CD14-positive monocyte (primary cell): ENCODE results near the gene SERINC3. TPM values are rescaled to one million over a fixed set of nuclear protein-coding genes. Genes with fewer than 3 reads are reported as not detected.

ENCODE experiments used
- DNase-seq, 3 donors: peaks; one replicate each; pipeline ENCODE4 v3.0.0-alpha.2; 2011 to 2022
- H2AFZ ChIP-seq: 2 replicates; pipeline ENCODE4 v1.6.0; 2012; ENCODE audit warnings: mild to moderate bottlenecking, low read depth, low read length, inconsistent platforms; ENCODE audit not compliant: insufficient read depth, poor library complexity, severe bottlenecking
- H3K27ac ChIP-seq, 2 donors: 1 replicate in 1 of 2; 2 replicates in 1 of 2; pipeline ENCODE4 v1.5.1; 2012 to 2013; ENCODE audit warnings: low read length in 2 of 2, control low read depth in 1 of 2, inconsistent platforms in 1 of 2, low read depth in 1 of 2, mild to moderate bottlenecking in 1 of 2
- H3K27me3 ChIP-seq, 2 donors: one replicate each; pipeline versions ENCODE4 v1.6.0 to v1.6.1; 2011 to 2013; ENCODE audit warnings: low read length in 2 of 2; ENCODE audit not compliant: control insufficient read depth in 2 of 2, insufficient read depth in 2 of 2
- H3K36me3 ChIP-seq, 2 donors: replicated peaks in 1 of 2; 1 replicate in 1 of 2; 2 replicates in 1 of 2; pipeline versions ENCODE4 v1.5.1 to v1.6.1; 2012 to 2013; ENCODE audit warnings: low read length in 2 of 2, control low read depth in 1 of 2, inconsistent platforms in 1 of 2, mild to moderate bottlenecking in 1 of 2; ENCODE audit not compliant: insufficient read depth in 2 of 2, control insufficient read depth in 1 of 2
- H3K4me1 ChIP-seq, 2 donors: 1 replicate in 1 of 2; 2 replicates in 1 of 2; pipeline versions ENCODE4 v1.5.1 to v1.6.1; 2012 to 2013; ENCODE audit warnings: low read length in 2 of 2, control low read depth in 1 of 2, inconsistent platforms in 1 of 2, mild to moderate bottlenecking in 1 of 2, moderate library complexity in 1 of 2; ENCODE audit not compliant: insufficient read depth in 2 of 2, control insufficient read depth in 1 of 2
- H3K4me2 ChIP-seq: replicated peaks from 2 replicates; pipeline ENCODE3; 2012; ENCODE audit warnings: low read length, moderate library complexity, mild to moderate bottlenecking; ENCODE audit not compliant: poor library complexity, severe bottlenecking; ENCODE audit errors: extremely low read depth
- H3K4me3 ChIP-seq, 3 experiments: fragments of 200-600 bp in 1 of 3; sonication (generic) in 1 of 3; replicated peaks in 1 of 3; 1 replicate in 2 of 3; 2 replicates in 1 of 3; pipeline ENCODE4 v1.5.1; 2011 to 2013; ENCODE audit warnings: low read length in 3 of 3, mild to moderate bottlenecking in 3 of 3, control low read depth in 2 of 3, low read depth in 2 of 3, inconsistent platforms in 1 of 3, moderate library complexity in 1 of 3
- H3K79me2 ChIP-seq: 2 replicates; pipeline ENCODE4 v1.6.0; 2012; ENCODE audit warnings: mild to moderate bottlenecking, control low read depth, inconsistent platforms, low read length, moderate library complexity; ENCODE audit not compliant: insufficient read depth
- H3K9ac ChIP-seq: 2 replicates; pipeline ENCODE4 v1.6.0; 2017; ENCODE audit warnings: low read length, mild to moderate bottlenecking; ENCODE audit not compliant: insufficient read depth, poor library complexity, severe bottlenecking
- H3K9me3 ChIP-seq, 2 donors: replicated peaks in 1 of 2; 1 replicate in 1 of 2; 2 replicates in 1 of 2; pipeline versions ENCODE4 v1.5.1 to v1.6.1; 2012 to 2013; ENCODE audit warnings: low read length in 2 of 2, control low read depth in 1 of 2; ENCODE audit not compliant: control insufficient read depth in 1 of 2, insufficient read depth in 1 of 2
- H4K20me1 ChIP-seq: 2 replicates; pipeline ENCODE4 v1.6.0; 2012; ENCODE audit warnings: mild to moderate bottlenecking, low read length, control low read depth, moderate library complexity; ENCODE audit not compliant: insufficient read depth
- H3K27ac Mint-ChIP-seq, 7 donors: one replicate each; pipeline ENCODE4 v1.8.0; 2020; ENCODE audit warnings: mild to moderate bottlenecking in 7 of 7, mixed read lengths in 7 of 7, moderate library complexity in 6 of 7, inconsistent platforms in 2 of 7
- H3K27me3 Mint-ChIP-seq, 3 donors: one replicate each; pipeline ENCODE4 v1.8.0; 2021 to 2022; ENCODE audit warnings: low read depth in 3 of 3, mild to moderate bottlenecking in 3 of 3, mixed read lengths in 3 of 3, moderate library complexity in 3 of 3, inconsistent platforms in 1 of 3
- H3K36me3 Mint-ChIP-seq, 2 donors: one replicate each; pipeline ENCODE4 v1.8.0; 2020; ENCODE audit warnings: mixed read lengths in 2 of 2, inconsistent platforms in 1 of 2, mild to moderate bottlenecking in 1 of 2
- H3K4me1 Mint-ChIP-seq: one replicate; pipeline ENCODE4 v1.8.0; 2020; ENCODE audit warnings: mild to moderate bottlenecking, mixed read lengths
- H3K4me3 Mint-ChIP-seq, 2 donors: one replicate each; pipeline ENCODE4 v1.8.0; 2020; ENCODE audit warnings: mild to moderate bottlenecking in 2 of 2, mixed read lengths in 2 of 2, moderate library complexity in 1 of 2
- H3K9me3 Mint-ChIP-seq, 7 donors: one replicate each; pipeline ENCODE4 v1.8.0; 2020 to 2022; ENCODE audit warnings: mixed read lengths in 7 of 7, mild to moderate bottlenecking in 6 of 7, moderate library complexity in 6 of 7, inconsistent platforms in 2 of 7
- CTCF ChIP-seq: fragments of 200-600 bp; IDR thresholded peaks from one replicate; pipeline ENCODE4 v1.8.0; 2022; ENCODE audit warnings: antibody characterized with exemption, mild to moderate bottlenecking
- WGBS: methylation state at CpG from one replicate; pipeline ENCODE4 v1.1.5; 2013; ENCODE audit warnings: missing lambda C conversion rate; ENCODE audit not compliant: insufficient coverage; 5-methylcytosine and 5-hydroxymethylcytosine counted together
- intact Hi-C, 2 donors: fragments of 100-400 bp; cut with micrococcal nuclease; formaldehyde crosslinking; loops; one replicate each; pipeline versions ENCODE4 v1.15.0 to v1.15.1; 2023
- polyA plus RNA-seq, 3 donors: library from polyadenylated mRNA; depleted of rRNA in 1 of 3; unstranded in 2 of 3; stranded (reverse) in 1 of 3; fragments of 300-500 nt in 2 of 3; fragments of >200 nt in 1 of 3; fragmentation: Illumina TruSeq in 2 of 3; gene quantifications; 1 replicate in 2 of 3; 2 replicates in 1 of 3; pipeline ENCODE4 v1.2.3, GENCODE V29; 2012 to 2021

Gene SERINC3
- polyA plus RNA-seq, 3 donors: 49.8 to 194 (median 157) TPM

- H3K36me3 ChIP-seq: peaks cover 92 to 100% of the 10 kb centered on the region in 2 donors
- H4K20me1 ChIP-seq: peaks cover 32% of the 10 kb centered on the region
- no peak overlapping the region for H3K4me3 Mint-ChIP-seq
- H3K27ac ChIP-seq: no peak overlapping the region
- no peak overlapping the region for H2AFZ ChIP-seq
- H3K4me2 ChIP-seq: no peak overlapping the region
- peaks cover 11% of the 10 kb centered on the region for H3K4me1 Mint-ChIP-seq
- peaks cover 4 to 6% of the 10 kb centered on the region in 2 donors for H3K4me1 ChIP-seq
- 83% methylated on average over 3 of the region's 3 CpGs for WGBS
- DNase-seq: no peak
- H3K4me3 ChIP-seq: no peak overlapping the region
- no peaks in the 10 kb centered on the region for H3K9me3 ChIP-seq
- peak overlapping the region in 1 of 7 donors; percentile 74 for H3K27ac Mint-ChIP-seq
- intact Hi-C loops: no loop called here
- H3K9me3 Mint-ChIP-seq: no peaks in the 10 kb centered on the region
- no peaks in the 10 kb centered on the region for H3K79me2 ChIP-seq
- H3K36me3 Mint-ChIP-seq: peaks cover 86 to 98% of the 10 kb centered on the region in 2 donors
- H3K27me3 ChIP-seq: no peaks in the 10 kb centered on the region
- no peak overlapping the region for H3K9ac ChIP-seq
- no peaks in the 10 kb centered on the region for H3K27me3 Mint-ChIP-seq
- no peak for TF ChIP-seq CTCF
Measured at GRCh38 chr20:44497761-44498160, 24.1 kb downstream of the SERINC3 start.

- H3K27ac Mint-ChIP-seq: peak overlapping the region in 3 of 7 donors; percentile 30 to 90 (median 66)
- Histone ChIP-seq H3K9me3 (no peaks in the 10 kb centered on the region), H3K79me2 (no peaks in the 10 kb centered on the region), H3K4me1 (peaks cover 4 to 6% of the 10 kb centered on the region in 2 donors), H3K27ac (no peak overlapping the region), H3K9ac (no peak overlapping the region), H3K4me3 (no peak overlapping the region), H4K20me1 (peaks cover 25% of the 10 kb centered on the region), H2AFZ (no peak overlapping the region), H3K4me2 (no peak overlapping the region), H3K27me3 (no peaks in the 10 kb centered on the region), H3K36me3 (peaks cover 92 to 100% of the 10 kb centered on the region in 2 donors)
- H3K4me3 Mint-ChIP-seq: no peak overlapping the region
- H3K36me3 Mint-ChIP-seq: peaks cover 87 to 98% of the 10 kb centered on the region in 2 donors
- WGBS: 100% methylated on average over 3 of the region's 3 CpGs
- intact Hi-C loops: no loop called here
- TF ChIP-seq CTCF: no peak
- no peaks in the 10 kb centered on the region for H3K27me3 Mint-ChIP-seq
- DNase-seq: peak in 1 of 3 donors; percentile 17
- no peaks in the 10 kb centered on the region for H3K9me3 Mint-ChIP-seq
- peaks cover 11% of the 10 kb centered on the region for H3K4me1 Mint-ChIP-seq
Measured at GRCh38 chr20:44496976-44497375, 24.9 kb downstream of the SERINC3 start.
